ENCODE results near the gene CTNNB1. TPM values are rescaled to one million over a fixed set of nuclear protein-coding genes. Genes with fewer than 3 reads are reported as not detected.

Gene CTNNB1
- polyA plus RNA-seq, 2 donors: 54.1 to 117 TPM

DNA sequence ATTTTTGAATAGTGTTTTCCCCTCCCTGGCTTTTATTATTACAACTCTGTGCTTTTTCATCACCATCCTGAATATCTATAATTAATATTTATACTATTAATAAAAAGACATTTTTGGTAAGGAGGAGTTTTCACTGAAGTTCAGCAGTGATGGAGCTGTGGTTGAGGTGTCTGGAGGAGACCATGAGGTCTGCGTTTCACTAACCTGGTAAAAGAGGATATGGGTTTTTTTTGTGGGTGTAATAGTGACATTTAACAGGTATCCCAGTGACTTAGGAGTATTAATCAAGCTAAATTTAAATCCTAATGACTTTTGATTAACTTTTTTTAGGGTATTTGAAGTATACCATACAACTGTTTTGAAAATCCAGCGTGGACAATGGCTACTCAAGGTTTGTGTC is 24.4 kb downstream of the CTNNB1 start:
- Histone ChIP-seq H3K36me3 (ENCODE audit: control insufficient read depth in 2 of 2, insufficient read depth in 2 of 2, low read length in 1 of 2) (peaks cover 13 to 16% of the 10 kb centered on the region in 2 donors), H3K4me3 (ENCODE audit: low read depth in 1 of 2, low read length in 2 of 2) (no peak overlapping the region), H3K4me1 (ENCODE audit: control insufficient read depth in 2 of 2, insufficient read depth in 2 of 2, low read length in 1 of 2) (no peaks in the 10 kb centered on the region), H3K27ac (ENCODE audit: low read depth in 2 of 2, low read length in 1 of 2) (no peak overlapping the region), H3K27me3 (ENCODE audit: control insufficient read depth in 1 of 2, insufficient read depth in 2 of 2, low read length in 2 of 2) (no peaks in the 10 kb centered on the region), H3K9me3 (ENCODE audit: control insufficient read depth in 2 of 2, insufficient read depth in 1 of 2, low read depth in 1 of 2, low read length in 1 of 2) (no peaks in the 10 kb centered on the region)
- WGBS, 2 donors: 77 to 84% methylated on average over 2 of the region's 2 CpGs

- Histone ChIP-seq H3K4me1 (ENCODE audit: control insufficient read depth in 2 of 2, insufficient read depth in 2 of 2, low read length in 1 of 2) (no peaks in the 10 kb centered on the region), H3K9me3 (ENCODE audit: control insufficient read depth in 2 of 2, insufficient read depth in 1 of 2, low read depth in 1 of 2, low read length in 1 of 2) (no peaks in the 10 kb centered on the region), H3K27ac (ENCODE audit: low read depth in 2 of 2, low read length in 1 of 2) (no peak overlapping the region)
Measured at GRCh38 chr3:41224120-41224806, 25.0 kb downstream of the CTNNB1 start.

DNA sequence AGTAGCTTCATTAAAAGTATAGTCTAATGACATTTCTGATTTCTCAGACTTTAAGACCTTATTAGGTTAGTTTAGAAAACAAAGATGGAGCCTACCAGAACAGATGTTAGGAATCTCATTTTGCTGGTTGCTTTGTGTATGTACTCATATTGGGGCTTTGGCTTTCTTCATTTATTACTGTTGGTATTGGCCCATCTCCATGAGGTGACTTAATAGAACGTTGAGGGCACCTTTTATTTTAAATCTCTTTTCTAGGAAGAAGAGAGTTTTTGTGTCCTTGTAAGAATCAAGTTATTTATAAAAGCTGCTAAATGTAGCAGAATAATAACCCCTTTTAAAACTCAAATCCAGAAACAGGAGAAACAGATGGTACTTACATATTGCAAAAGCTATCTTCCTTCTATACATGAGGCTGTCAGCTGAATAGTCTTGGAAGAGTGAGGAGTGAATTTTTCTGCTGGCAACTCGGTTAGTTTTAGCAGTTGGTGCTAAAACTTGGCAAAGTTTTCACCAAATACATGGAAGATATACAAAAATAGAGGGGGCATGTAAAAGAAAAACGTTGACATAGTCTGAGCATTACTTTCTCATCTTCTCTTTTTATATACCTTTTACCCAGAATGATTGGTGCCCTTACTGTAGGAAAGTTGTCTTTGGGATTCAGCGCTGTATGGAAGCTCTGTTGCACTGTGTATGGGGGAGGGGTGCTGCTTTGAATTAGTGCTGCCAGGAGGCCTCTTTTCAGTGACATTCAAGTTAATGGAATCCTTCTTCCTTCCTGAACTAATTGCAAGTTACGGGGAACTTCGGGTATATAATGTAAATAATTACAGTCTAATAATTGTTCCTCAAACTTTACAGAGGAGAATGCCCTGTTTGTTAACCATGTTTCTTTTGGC is 35.8 kb downstream of the CTNNB1 start:
- 44 to 53% methylated on average over 6 of the region's 6 CpGs for WGBS, 2 donors
- Histone ChIP-seq H3K9me3 (ENCODE audit: control insufficient read depth in 2 of 2, insufficient read depth in 1 of 2, low read depth in 1 of 2, low read length in 1 of 2) (no peaks in the 10 kb centered on the region), H3K4me3 (ENCODE audit: low read depth in 1 of 2, low read length in 2 of 2) (no peak overlapping the region), H3K27me3 (ENCODE audit: control insufficient read depth in 1 of 2, insufficient read depth in 2 of 2, low read length in 2 of 2) (no peaks in the 10 kb centered on the region), H3K36me3 (ENCODE audit: control insufficient read depth in 2 of 2, insufficient read depth in 2 of 2, low read length in 1 of 2) (peaks cover 21 to 40% of the 10 kb centered on the region in 2 donors), H3K27ac (ENCODE audit: low read depth in 2 of 2, low read length in 1 of 2) (no peak overlapping the region), H3K4me1 (ENCODE audit: control insufficient read depth in 2 of 2, insufficient read depth in 2 of 2, low read length in 1 of 2) (no peaks in the 10 kb centered on the region)

More at GRCh38 chr3:41224120-41224806, 25.0 kb downstream of the CTNNB1 start:
- H3K36me3 ChIP-seq (ENCODE audit: control insufficient read depth in 2 of 2, insufficient read depth in 2 of 2, low read length in 1 of 2): peaks cover 13 to 16% of the 10 kb centered on the region in 2 donors
- H3K4me3 ChIP-seq (ENCODE audit: low read depth in 1 of 2, low read length in 2 of 2): no peak overlapping the region
- 64 to 75% methylated on average over 3 of the region's 3 CpGs for WGBS, 2 donors
- H3K27me3 ChIP-seq (ENCODE audit: control insufficient read depth in 1 of 2, insufficient read depth in 2 of 2, low read length in 2 of 2): no peaks in the 10 kb centered on the region

GRCh38 chr3:41236228-41236627 is 36.9 kb downstream of the CTNNB1 start:
- H3K36me3 ChIP-seq (ENCODE audit: control insufficient read depth in 2 of 2, insufficient read depth in 2 of 2, low read length in 1 of 2): peaks cover 21 to 40% of the 10 kb centered on the region in 2 donors
- H3K9me3 ChIP-seq (ENCODE audit: control insufficient read depth in 2 of 2, insufficient read depth in 1 of 2, low read depth in 1 of 2, low read length in 1 of 2): no peaks in the 10 kb centered on the region
- H3K4me3 ChIP-seq (ENCODE audit: low read depth in 1 of 2, low read length in 2 of 2): no peak overlapping the region
- H3K27me3 ChIP-seq (ENCODE audit: control insufficient read depth in 1 of 2, insufficient read depth in 2 of 2, low read length in 2 of 2): no peaks in the 10 kb centered on the region
- no peak overlapping the region for H3K27ac ChIP-seq (ENCODE audit: low read depth in 2 of 2, low read length in 1 of 2)
- WGBS, 2 donors: 85 to 92% methylated on average over 2 of the region's 2 CpGs
- H3K4me1 ChIP-seq (ENCODE audit: control insufficient read depth in 2 of 2, insufficient read depth in 2 of 2, low read length in 1 of 2): no peaks in the 10 kb centered on the region

DNA sequence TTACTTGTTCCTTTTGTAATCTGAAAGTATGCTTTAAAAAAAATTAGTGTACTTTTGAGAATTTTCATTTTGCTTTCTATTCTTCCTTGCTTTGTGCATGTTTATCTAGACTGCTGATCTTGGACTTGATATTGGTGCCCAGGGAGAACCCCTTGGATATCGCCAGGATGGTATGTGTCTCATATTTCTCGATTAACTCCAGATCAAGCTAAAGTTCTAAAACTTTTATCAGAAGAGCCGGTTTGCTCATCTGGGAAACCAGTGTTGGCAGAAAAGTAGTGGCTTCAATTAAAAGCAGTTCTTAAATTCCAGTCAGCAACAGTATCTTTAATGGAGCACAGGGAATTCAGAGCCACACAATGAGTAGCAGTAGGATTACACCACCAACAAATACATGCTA is 38.6 kb downstream of the CTNNB1 start:
- H3K4me3 ChIP-seq (ENCODE audit: low read depth in 1 of 2, low read length in 2 of 2): no peak overlapping the region
- H3K36me3 ChIP-seq (ENCODE audit: control insufficient read depth in 2 of 2, insufficient read depth in 2 of 2, low read length in 1 of 2): peaks cover 24 to 35% of the 10 kb centered on the region in 2 donors
- no peaks in the 10 kb centered on the region for H3K9me3 ChIP-seq (ENCODE audit: control insufficient read depth in 2 of 2, insufficient read depth in 1 of 2, low read depth in 1 of 2, low read length in 1 of 2)
- no peak overlapping the region for H3K27ac ChIP-seq (ENCODE audit: low read depth in 2 of 2, low read length in 1 of 2)
- H3K27me3 ChIP-seq (ENCODE audit: control insufficient read depth in 1 of 2, insufficient read depth in 2 of 2, low read length in 2 of 2): no peaks in the 10 kb centered on the region
- 80 to 90% methylated on average over 3 of the region's 3 CpGs for WGBS, 2 donors
- H3K4me1 ChIP-seq (ENCODE audit: control insufficient read depth in 2 of 2, insufficient read depth in 2 of 2, low read length in 1 of 2): no peaks in the 10 kb centered on the region

DNA sequence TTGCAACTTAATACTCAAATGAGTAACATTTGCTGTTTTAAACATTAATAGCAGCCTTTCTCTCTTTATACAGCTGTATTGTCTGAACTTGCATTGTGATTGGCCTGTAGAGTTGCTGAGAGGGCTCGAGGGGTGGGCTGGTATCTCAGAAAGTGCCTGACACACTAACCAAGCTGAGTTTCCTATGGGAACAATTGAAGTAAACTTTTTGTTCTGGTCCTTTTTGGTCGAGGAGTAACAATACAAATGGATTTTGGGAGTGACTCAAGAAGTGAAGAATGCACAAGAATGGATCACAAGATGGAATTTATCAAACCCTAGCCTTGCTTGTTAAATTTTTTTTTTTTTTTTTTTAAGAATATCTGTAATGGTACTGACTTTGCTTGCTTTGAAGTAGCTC is 40.3 kb downstream of the CTNNB1 start:
- H3K9me3 ChIP-seq (ENCODE audit: control insufficient read depth in 2 of 2, insufficient read depth in 1 of 2, low read depth in 1 of 2, low read length in 1 of 2): no peaks in the 10 kb centered on the region
- WGBS, 2 donors: 28 to 44% methylated on average over 2 of the region's 2 CpGs
- no peaks in the 10 kb centered on the region for H3K4me1 ChIP-seq (ENCODE audit: control insufficient read depth in 2 of 2, insufficient read depth in 2 of 2, low read length in 1 of 2)
- no peak overlapping the region for H3K4me3 ChIP-seq (ENCODE audit: low read depth in 1 of 2, low read length in 2 of 2)
- no peak overlapping the region for H3K27ac ChIP-seq (ENCODE audit: low read depth in 2 of 2, low read length in 1 of 2)
- H3K36me3 ChIP-seq (ENCODE audit: control insufficient read depth in 2 of 2, insufficient read depth in 2 of 2, low read length in 1 of 2): peaks cover 13 to 24% of the 10 kb centered on the region in 2 donors
- H3K27me3 ChIP-seq (ENCODE audit: control insufficient read depth in 1 of 2, insufficient read depth in 2 of 2, low read length in 2 of 2): no peaks in the 10 kb centered on the region

DNA sequence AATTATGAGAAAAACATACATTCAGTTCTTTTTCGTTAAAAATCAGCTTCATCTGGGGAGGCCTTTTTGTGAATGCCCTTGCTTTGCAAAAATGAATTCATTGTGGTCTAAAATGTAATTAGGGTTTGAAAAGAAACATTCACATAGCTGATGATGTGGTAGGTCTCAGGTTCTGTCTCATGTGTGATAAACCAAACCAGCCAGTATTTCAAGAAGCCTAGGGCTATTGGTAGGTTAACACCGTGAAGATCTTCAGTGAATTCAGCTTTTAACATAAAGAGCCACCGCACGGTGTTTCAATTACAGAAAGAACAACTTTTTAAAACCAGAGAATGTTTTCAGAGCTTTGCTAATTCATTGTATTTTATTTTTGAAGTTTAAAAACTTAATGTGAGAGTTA is 41.9 kb downstream of the CTNNB1 start:
- Histone ChIP-seq H3K27ac (ENCODE audit: low read depth in 2 of 2, low read length in 1 of 2) (no peak overlapping the region), H3K27me3 (ENCODE audit: control insufficient read depth in 1 of 2, insufficient read depth in 2 of 2, low read length in 2 of 2) (no peaks in the 10 kb centered on the region), H3K9me3 (ENCODE audit: control insufficient read depth in 2 of 2, insufficient read depth in 1 of 2, low read depth in 1 of 2, low read length in 1 of 2) (no peaks in the 10 kb centered on the region), H3K4me1 (ENCODE audit: control insufficient read depth in 2 of 2, insufficient read depth in 2 of 2, low read length in 1 of 2) (no peaks in the 10 kb centered on the region), H3K4me3 (ENCODE audit: low read depth in 1 of 2, low read length in 2 of 2) (no peak overlapping the region), H3K36me3 (ENCODE audit: control insufficient read depth in 2 of 2, insufficient read depth in 2 of 2, low read length in 1 of 2) (peaks cover 13 to 16% of the 10 kb centered on the region in 2 donors)
- WGBS, 2 donors: 60 to 67% methylated on average over 4 of the region's 4 CpGs

DNA sequence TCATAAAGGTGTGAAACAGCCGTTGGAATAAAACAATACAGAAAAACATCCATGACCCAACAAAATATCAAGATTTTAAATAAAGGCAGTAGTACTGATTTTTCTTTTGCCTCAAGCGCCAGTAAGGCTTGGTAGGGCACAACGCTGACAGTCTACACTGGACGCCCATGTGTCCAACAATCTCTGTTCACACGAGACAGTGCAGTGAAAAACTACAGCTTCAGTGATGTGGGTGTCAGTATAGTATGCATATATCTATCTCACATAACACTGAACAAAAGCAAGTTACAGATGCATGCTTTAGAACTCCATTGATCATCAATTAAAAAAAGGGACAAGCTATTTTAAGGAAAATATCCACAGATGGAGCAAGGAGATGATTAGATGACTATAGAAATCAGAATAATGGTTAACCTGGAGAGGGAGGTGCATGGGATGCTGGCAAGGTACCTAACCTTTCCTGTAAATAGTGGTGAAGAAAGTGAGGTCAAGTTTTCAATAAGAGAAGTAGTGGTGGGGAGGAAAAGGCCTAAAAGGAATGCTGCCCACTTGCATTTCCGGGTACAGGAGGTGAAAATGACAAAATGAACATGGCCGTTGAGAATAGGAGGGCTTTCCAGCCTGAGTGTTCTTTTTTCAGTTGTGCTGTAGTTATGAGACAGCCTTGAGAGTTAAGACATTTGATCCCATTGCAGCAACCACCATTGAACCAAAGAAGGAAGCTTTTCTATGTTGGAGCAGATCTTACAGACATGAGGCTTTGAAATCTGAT is 42.7 kb downstream of the CTNNB1 start:
- 77 to 86% methylated on average over 7 of the region's 7 CpGs for WGBS, 2 donors
- H3K4me3 ChIP-seq (ENCODE audit: low read depth in 1 of 2, low read length in 2 of 2): no peak overlapping the region
- no peak overlapping the region for H3K27ac ChIP-seq (ENCODE audit: low read depth in 2 of 2, low read length in 1 of 2)
- no peaks in the 10 kb centered on the region for H3K27me3 ChIP-seq (ENCODE audit: control insufficient read depth in 1 of 2, insufficient read depth in 2 of 2, low read length in 2 of 2)
- no peaks in the 10 kb centered on the region for H3K4me1 ChIP-seq (ENCODE audit: control insufficient read depth in 2 of 2, insufficient read depth in 2 of 2, low read length in 1 of 2)
- no peaks in the 10 kb centered on the region for H3K9me3 ChIP-seq (ENCODE audit: control insufficient read depth in 2 of 2, insufficient read depth in 1 of 2, low read depth in 1 of 2, low read length in 1 of 2)
- peaks cover 9 to 15% of the 10 kb centered on the region in 2 donors for H3K36me3 ChIP-seq (ENCODE audit: control insufficient read depth in 2 of 2, insufficient read depth in 2 of 2, low read length in 1 of 2)

DNA sequence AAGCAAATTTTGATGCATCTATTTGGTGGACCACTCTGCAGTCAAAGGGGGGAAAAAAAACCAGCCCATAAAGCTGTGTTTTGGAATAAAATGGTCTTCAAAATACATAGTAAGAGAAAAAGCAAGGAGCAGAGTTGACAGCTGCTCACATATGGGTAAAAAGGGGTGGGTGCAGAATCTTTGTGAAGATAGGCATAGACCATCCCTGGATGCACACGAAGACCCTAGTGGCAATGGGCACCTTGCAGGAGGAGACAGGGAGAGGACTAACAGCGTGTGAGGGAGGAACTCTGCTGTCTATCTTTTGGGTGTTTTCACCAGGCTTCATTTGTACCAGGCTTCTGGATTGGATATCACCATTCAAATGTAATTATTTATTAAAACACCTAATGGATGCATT is 43.9 kb downstream of the CTNNB1 start:
- Histone ChIP-seq H3K4me3 (ENCODE audit: low read depth in 1 of 2, low read length in 2 of 2) (no peak overlapping the region), H3K27me3 (ENCODE audit: control insufficient read depth in 1 of 2, insufficient read depth in 2 of 2, low read length in 2 of 2) (no peaks in the 10 kb centered on the region), H3K27ac (ENCODE audit: low read depth in 2 of 2, low read length in 1 of 2) (no peak overlapping the region), H3K36me3 (ENCODE audit: control insufficient read depth in 2 of 2, insufficient read depth in 2 of 2, low read length in 1 of 2) (peaks cover 3 to 13% of the 10 kb centered on the region in 2 donors), H3K9me3 (ENCODE audit: control insufficient read depth in 2 of 2, insufficient read depth in 1 of 2, low read depth in 1 of 2, low read length in 1 of 2) (no peaks in the 10 kb centered on the region), H3K4me1 (ENCODE audit: control insufficient read depth in 2 of 2, insufficient read depth in 2 of 2, low read length in 1 of 2) (peaks cover 0 to 3% of the 10 kb centered on the region in 2 donors)
- 77 to 93% methylated on average over 2 of the region's 2 CpGs for WGBS, 2 donors

All from esophagus (tissue), 2 donors.